Measurements from ENCODE around the gene ENPEP. TPM values are rescaled to one million over a fixed set of nuclear protein-coding genes. Genes with fewer than 3 reads are reported as not detected.
"Not testable (repeated sequence)": the region's sequence is repeated elsewhere in the genome, so short reads cannot be mapped to it uniquely, and the experiment has no call there.

Gene ENPEP, protein sequence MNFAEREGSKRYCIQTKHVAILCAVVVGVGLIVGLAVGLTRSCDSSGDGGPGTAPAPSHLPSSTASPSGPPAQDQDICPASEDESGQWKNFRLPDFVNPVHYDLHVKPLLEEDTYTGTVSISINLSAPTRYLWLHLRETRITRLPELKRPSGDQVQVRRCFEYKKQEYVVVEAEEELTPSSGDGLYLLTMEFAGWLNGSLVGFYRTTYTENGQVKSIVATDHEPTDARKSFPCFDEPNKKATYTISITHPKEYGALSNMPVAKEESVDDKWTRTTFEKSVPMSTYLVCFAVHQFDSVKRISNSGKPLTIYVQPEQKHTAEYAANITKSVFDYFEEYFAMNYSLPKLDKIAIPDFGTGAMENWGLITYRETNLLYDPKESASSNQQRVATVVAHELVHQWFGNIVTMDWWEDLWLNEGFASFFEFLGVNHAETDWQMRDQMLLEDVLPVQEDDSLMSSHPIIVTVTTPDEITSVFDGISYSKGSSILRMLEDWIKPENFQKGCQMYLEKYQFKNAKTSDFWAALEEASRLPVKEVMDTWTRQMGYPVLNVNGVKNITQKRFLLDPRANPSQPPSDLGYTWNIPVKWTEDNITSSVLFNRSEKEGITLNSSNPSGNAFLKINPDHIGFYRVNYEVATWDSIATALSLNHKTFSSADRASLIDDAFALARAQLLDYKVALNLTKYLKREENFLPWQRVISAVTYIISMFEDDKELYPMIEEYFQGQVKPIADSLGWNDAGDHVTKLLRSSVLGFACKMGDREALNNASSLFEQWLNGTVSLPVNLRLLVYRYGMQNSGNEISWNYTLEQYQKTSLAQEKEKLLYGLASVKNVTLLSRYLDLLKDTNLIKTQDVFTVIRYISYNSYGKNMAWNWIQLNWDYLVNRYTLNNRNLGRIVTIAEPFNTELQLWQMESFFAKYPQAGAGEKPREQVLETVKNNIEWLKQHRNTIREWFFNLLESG
- 2.0 TPM for polyA plus RNA-seq (2013, experiment 1 of 4)
- polyA plus RNA-seq (2013, experiment 2 of 4) = 3.8 TPM
- polyA plus RNA-seq (2013, experiment 3 of 4) = 1.2 TPM
- polyA plus RNA-seq (2013, experiment 4 of 4) = 2.6 TPM

GRCh38 chr4:110475881-110476818, at the start of gene ENPEP:
ENPEP (plus strand) TSS chr4:110476155; CDS start chr4:110476415, 260 bp downstream.
- Histone ChIP-seq H3K4me1 (ENCODE audit: control insufficient read depth, insufficient read depth, low read length) (peaks cover 3% of the 10 kb centered on the region), H3K36me3 (ENCODE audit: control insufficient read depth, insufficient read depth, low read length) (no peaks in the 10 kb centered on the region), H3K27ac (ENCODE audit: insufficient read depth, low read depth, low read length, poor library complexity, severe bottlenecking) (no peak within 1 kb of the TSS), H3K9me3 (ENCODE audit: control insufficient read depth, low read length) (no peaks in the 10 kb centered on the region), H3K27me3 (ENCODE audit: control insufficient read depth, insufficient read depth, low read length, poor library complexity, severe bottlenecking) (no peaks in the 10 kb centered on the region), H3K4me3 (ENCODE audit: insufficient read depth, low read depth, low read length) (no peak within 1 kb of the TSS)
- 85 to 89% methylated on average over 35 to 39 of the region's 39 CpGs for WGBS, 2 experiments

- H3K27ac ChIP-seq (ENCODE audit: insufficient read depth, low read depth, low read length, poor library complexity, severe bottlenecking); H3K27me3 ChIP-seq (ENCODE audit: control insufficient read depth, insufficient read depth, low read length, poor library complexity, severe bottlenecking); H3K4me1 ChIP-seq (ENCODE audit: control insufficient read depth, insufficient read depth, low read length); H3K36me3 ChIP-seq (ENCODE audit: control insufficient read depth, insufficient read depth, low read length); H3K9me3 ChIP-seq (ENCODE audit: control insufficient read depth, low read length); H3K4me3 ChIP-seq (ENCODE audit: insufficient read depth, low read depth, low read length): not testable (repeated sequence)
- 54 to 66% methylated on average over 2 of the region's 2 CpGs for WGBS, 2 experiments
Observed at GRCh38 chr4:110431805-110432204, 44.1 kb upstream of the ENPEP start.

GRCh38 chr4:110437292-110437691, 38.7 kb upstream of the ENPEP start:
- H3K9me3 ChIP-seq (ENCODE audit: control insufficient read depth, low read length); H3K4me3 ChIP-seq (ENCODE audit: insufficient read depth, low read depth, low read length); H3K27ac ChIP-seq (ENCODE audit: insufficient read depth, low read depth, low read length, poor library complexity, severe bottlenecking); H3K36me3 ChIP-seq (ENCODE audit: control insufficient read depth, insufficient read depth, low read length); H3K4me1 ChIP-seq (ENCODE audit: control insufficient read depth, insufficient read depth, low read length); H3K27me3 ChIP-seq (ENCODE audit: control insufficient read depth, insufficient read depth, low read length, poor library complexity, severe bottlenecking): not testable (repeated sequence)
- WGBS, 2 experiments = 80 to 81% methylated on average over 3 of the region's 3 CpGs

DNA sequence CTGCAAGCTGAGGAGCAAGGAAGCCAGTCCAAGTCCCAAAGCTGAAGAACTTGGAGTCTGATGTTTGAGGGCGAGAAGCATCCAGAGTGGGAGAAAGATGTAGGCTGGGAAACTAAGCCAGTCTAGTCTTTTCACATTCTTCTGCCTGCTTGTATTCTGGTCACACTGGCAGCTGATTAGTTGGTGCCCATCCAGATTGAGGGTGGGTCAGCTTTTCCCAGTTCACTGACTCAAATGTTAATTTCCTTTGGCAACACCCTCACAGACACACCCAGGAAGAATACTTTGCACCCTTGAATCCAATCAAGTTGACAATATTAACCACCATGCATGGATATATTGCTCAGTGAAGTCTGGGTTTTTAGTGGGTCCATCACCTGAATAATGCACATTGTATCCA, 36.7 kb upstream of the ENPEP start:
- not testable (repeated sequence) for H3K27me3 ChIP-seq (ENCODE audit: control insufficient read depth, insufficient read depth, low read length, poor library complexity, severe bottlenecking); H3K9me3 ChIP-seq (ENCODE audit: control insufficient read depth, low read length); H3K36me3 ChIP-seq (ENCODE audit: control insufficient read depth, insufficient read depth, low read length); H3K4me3 ChIP-seq (ENCODE audit: insufficient read depth, low read depth, low read length); H3K4me1 ChIP-seq (ENCODE audit: control insufficient read depth, insufficient read depth, low read length); H3K27ac ChIP-seq (ENCODE audit: insufficient read depth, low read depth, low read length, poor library complexity, severe bottlenecking)
- 92% methylated on average over 1 of the region's 1 CpG for WGBS, 2 experiments

DNA sequence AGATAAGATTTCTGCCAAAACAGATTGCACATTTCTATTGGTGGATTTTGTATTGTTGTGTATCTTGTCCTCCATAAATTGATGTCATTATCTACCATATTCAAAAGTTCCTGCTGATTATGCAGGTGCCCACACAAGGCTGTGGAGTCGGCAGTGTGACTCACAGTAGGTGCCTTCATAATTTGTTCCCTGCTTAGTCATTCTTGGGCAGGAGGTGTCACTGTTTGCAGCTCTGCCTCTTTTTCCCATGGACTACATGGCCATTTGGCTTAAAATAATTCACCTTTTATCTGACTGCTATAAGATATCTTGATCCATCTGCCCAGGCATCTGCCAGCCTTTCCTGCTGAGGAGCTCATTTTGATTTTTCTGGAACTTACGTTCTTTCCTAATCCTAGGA, 33.6 kb upstream of the ENPEP start:
- Histone ChIP-seq H3K9me3 (ENCODE audit: control insufficient read depth, low read length) (no peaks in the 10 kb centered on the region), H3K4me3 (ENCODE audit: insufficient read depth, low read depth, low read length) (no peak overlapping the region), H3K27ac (ENCODE audit: insufficient read depth, low read depth, low read length, poor library complexity, severe bottlenecking) (no peak overlapping the region), H3K36me3 (ENCODE audit: control insufficient read depth, insufficient read depth, low read length) (no peaks in the 10 kb centered on the region), H3K4me1 (ENCODE audit: control insufficient read depth, insufficient read depth, low read length) (no peaks in the 10 kb centered on the region), H3K27me3 (ENCODE audit: control insufficient read depth, insufficient read depth, low read length, poor library complexity, severe bottlenecking) (no peaks in the 10 kb centered on the region)
- WGBS, 2 experiments = 83 to 85% methylated on average over 2 of the region's 2 CpGs

GRCh38 chr4:110442788-110443187, 33.2 kb upstream of the ENPEP start:
- Histone ChIP-seq H3K9me3 (ENCODE audit: control insufficient read depth, low read length) (no peaks in the 10 kb centered on the region), H3K36me3 (ENCODE audit: control insufficient read depth, insufficient read depth, low read length) (no peaks in the 10 kb centered on the region), H3K27me3 (ENCODE audit: control insufficient read depth, insufficient read depth, low read length, poor library complexity, severe bottlenecking) (no peaks in the 10 kb centered on the region), H3K4me3 (ENCODE audit: insufficient read depth, low read depth, low read length) (no peak overlapping the region), H3K4me1 (ENCODE audit: control insufficient read depth, insufficient read depth, low read length) (no peaks in the 10 kb centered on the region), H3K27ac (ENCODE audit: insufficient read depth, low read depth, low read length, poor library complexity, severe bottlenecking) (no peak overlapping the region)
- 79 to 100% methylated on average over 2 of the region's 2 CpGs for WGBS, 2 experiments

DNA sequence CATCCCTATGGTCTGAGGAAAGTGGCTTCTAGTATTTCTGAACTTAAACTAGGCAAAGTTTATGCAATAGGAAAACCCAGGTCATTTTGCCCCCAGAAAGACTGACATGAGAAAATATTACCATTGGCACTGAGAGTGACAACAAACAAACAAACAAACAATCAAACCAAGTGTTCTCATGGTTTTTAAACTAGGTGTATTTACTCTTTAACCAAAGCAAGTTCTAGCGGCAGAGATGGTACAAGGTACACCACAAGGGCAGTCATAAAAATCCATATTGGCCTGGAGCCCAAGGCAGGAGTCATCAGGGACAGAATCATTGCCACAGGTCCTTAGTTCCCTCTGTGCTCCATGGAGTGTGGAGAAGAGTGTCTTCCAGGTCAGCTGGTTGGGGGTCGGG, 26.0 kb upstream of the ENPEP start:
- no peaks in the 10 kb centered on the region for H3K27me3 ChIP-seq (ENCODE audit: control insufficient read depth, insufficient read depth, low read length, poor library complexity, severe bottlenecking)
- no peak overlapping the region for H3K27ac ChIP-seq (ENCODE audit: insufficient read depth, low read depth, low read length, poor library complexity, severe bottlenecking)
- no peak overlapping the region for H3K4me3 ChIP-seq (ENCODE audit: insufficient read depth, low read depth, low read length)
- no peaks in the 10 kb centered on the region for H3K4me1 ChIP-seq (ENCODE audit: control insufficient read depth, insufficient read depth, low read length)
- no peaks in the 10 kb centered on the region for H3K9me3 ChIP-seq (ENCODE audit: control insufficient read depth, low read length)
- 93 to 95% methylated on average over 2 of the region's 2 CpGs for WGBS, 2 experiments
- no peaks in the 10 kb centered on the region for H3K36me3 ChIP-seq (ENCODE audit: control insufficient read depth, insufficient read depth, low read length)

- no peaks in the 10 kb centered on the region for H3K36me3 ChIP-seq (ENCODE audit: control insufficient read depth, insufficient read depth, low read length)
Observed at GRCh38 chr4:110452546-110452945, 23.4 kb upstream of the ENPEP start.

GRCh38 chr4:110454441-110454840, 21.5 kb upstream of the ENPEP start:
- 93% methylated on average over 2 of the region's 2 CpGs; no CpG with 5 or more reads in 1 of the 2 experiments for WGBS, 2 experiments
- no peak overlapping the region for H3K27ac ChIP-seq (ENCODE audit: insufficient read depth, low read depth, low read length, poor library complexity, severe bottlenecking)
- H3K4me1 ChIP-seq (ENCODE audit: control insufficient read depth, insufficient read depth, low read length) = no peaks in the 10 kb centered on the region
- H3K36me3 ChIP-seq (ENCODE audit: control insufficient read depth, insufficient read depth, low read length) = no peaks in the 10 kb centered on the region
- no peaks in the 10 kb centered on the region for H3K27me3 ChIP-seq (ENCODE audit: control insufficient read depth, insufficient read depth, low read length, poor library complexity, severe bottlenecking)
- H3K9me3 ChIP-seq (ENCODE audit: control insufficient read depth, low read length) = no peaks in the 10 kb centered on the region
- no peak overlapping the region for H3K4me3 ChIP-seq (ENCODE audit: insufficient read depth, low read depth, low read length)

More at GRCh38 chr4:110452546-110452945, 23.4 kb upstream of the ENPEP start:
- Histone ChIP-seq H3K4me1 (ENCODE audit: control insufficient read depth, insufficient read depth, low read length) (no peaks in the 10 kb centered on the region), H3K27ac (ENCODE audit: insufficient read depth, low read depth, low read length, poor library complexity, severe bottlenecking) (no peak overlapping the region), H3K9me3 (ENCODE audit: control insufficient read depth, low read length) (no peaks in the 10 kb centered on the region), H3K4me3 (ENCODE audit: insufficient read depth, low read depth, low read length) (no peak overlapping the region), H3K27me3 (ENCODE audit: control insufficient read depth, insufficient read depth, low read length, poor library complexity, severe bottlenecking) (no peaks in the 10 kb centered on the region)
- WGBS, 2 experiments = 85% methylated on average over 2 of the region's 2 CpGs
